NOMO-1 treated with DMSO at 0.1 percent for 48 hours (cell line): ENCODE results near the gene LACRT.
A peak's percentile ranks its signal among the peaks of the same experiment; 100 is the strongest.
"Not testable (repeated sequence)": the region's sequence is repeated elsewhere in the genome, so short reads cannot be mapped to it uniquely, and the experiment has no call there.

Experiments used
- DNase-seq: peaks from one replicate; lab custom pipeline; 2025; ENCODE audit not compliant: unreplicated experiment; lab: John Stamatoyannopoulos, UW

The LACRT gene, protein sequence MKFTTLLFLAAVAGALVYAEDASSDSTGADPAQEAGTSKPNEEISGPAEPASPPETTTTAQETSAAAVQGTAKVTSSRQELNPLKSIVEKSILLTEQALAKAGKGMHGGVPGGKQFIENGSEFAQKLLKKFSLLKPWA

DNA sequence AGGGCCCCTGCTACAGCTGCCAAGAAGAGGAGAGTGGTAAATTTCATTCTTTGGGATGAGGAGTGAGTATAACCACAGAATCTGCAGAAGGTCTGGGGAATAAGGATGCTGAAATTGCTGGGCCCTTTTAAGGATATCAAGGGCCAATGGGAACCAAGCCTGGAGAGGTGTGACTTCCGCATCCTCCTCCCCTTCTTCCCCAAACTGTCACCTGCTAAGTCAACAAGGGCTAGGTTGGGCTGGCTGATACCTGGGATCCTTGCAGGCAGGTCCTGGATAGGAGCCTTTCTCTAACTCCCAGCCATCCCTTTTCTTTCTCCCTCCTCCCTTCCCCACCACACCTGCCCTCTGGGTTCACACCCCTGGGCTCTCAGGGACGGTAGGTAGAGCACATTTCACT is at the start of gene LACRT:
Gene LACRT (minus strand): TSS at position 101 of the 400 bp plus-strand sequence. CDS start 54 bp downstream, at position 47.
- no peak for DNase-seq

DNA sequence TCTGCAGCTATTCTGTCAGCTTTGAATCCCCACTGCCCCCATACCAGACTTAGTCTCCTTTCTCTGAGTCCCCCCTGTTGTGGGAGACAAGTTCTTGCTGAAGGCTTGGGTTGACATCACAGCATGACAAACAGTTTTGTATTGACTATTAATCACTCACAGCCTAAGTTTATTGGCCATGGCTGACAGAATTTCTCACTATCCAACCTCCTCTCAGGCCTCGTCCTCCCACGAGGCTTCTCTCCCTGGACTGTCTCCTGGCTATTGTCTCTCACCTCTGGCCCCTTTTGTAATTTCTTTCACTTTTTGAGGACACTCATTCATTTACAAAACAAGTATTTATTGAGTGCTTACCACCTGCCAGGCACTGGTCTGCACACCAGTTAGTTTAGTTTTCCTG is 48.7 kb upstream of the LACRT start:
- no peak for DNase-seq

- DNase-seq: no peak
Measured at GRCh38 chr12:54682674-54683073, 48.0 kb upstream of the LACRT start.

GRCh38 chr12:54680374-54680773 is 45.7 kb upstream of the LACRT start:
- no peak for DNase-seq

- DNase-seq: no peak
Measured at GRCh38 chr12:54678131-54678530, 43.4 kb upstream of the LACRT start.

GRCh38 chr12:54667945-54668344 is 33.2 kb upstream of the LACRT start:
- DNase-seq: no peak

GRCh38 chr12:54666008-54666407 is 31.3 kb upstream of the LACRT start:
- DNase-seq: no peak

- not testable (repeated sequence) for DNase-seq
Measured at GRCh38 chr12:54665022-54665635, 30.4 kb upstream of the LACRT start.

DNA sequence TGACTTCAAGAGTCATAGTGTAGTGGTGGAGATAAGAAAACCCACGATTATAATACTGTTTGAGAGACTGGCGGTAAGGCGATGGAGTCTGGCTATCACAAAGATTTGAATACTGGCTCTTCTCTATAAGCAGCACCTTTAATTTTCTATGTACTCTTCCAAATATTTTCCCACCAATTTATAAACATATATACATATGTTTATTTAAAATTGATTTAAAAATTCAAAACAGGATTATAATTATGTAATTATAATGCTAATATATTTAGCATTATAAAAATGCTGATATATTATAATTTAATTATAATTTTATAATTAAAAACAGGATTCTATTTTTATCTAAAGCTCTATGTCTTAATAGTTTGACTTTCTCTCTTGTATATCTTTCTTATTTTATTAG is 28.9 kb upstream of the LACRT start:
- DNase-seq: no peak

DNA sequence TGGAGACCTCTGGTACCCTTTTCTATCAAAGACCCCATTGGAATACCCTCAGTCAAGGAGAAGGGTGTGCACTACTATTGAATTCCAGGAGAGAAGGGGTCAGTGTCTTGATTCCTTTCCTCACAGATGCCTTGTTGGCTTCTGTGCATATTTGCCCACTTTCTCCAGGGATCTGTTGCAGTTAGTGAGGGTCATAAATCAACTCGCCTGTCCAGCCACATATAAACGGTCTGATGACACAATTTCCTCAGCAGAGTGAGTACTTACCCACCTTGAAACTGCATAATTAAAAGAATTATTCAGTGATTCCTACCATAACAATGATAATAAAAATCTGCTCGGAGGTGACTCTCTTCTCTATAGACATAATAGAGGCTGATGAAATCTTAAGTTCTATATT is 27.3 kb upstream of the LACRT start:
- peak; percentile 17 for DNase-seq

DNA sequence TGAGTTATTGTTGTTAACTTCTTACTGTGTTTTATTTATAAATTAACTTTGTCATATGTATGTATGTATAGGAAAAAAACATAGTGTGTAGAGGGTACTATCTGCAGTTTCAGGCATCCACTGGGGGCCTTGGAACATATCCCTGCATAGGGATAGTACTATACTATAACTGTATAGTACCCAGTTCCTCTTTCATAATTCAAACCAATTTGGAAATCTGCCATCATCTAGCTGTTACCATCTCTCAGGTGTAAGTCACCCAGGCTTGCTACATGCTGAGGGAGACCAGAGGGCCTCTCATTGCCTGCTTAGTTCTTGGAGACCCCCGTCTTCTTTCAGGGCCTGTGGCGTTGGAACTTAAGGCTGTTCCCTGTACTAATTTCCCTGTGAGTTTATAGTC is 26.4 kb upstream of the LACRT start:
- DNase-seq: peak; percentile 73

DNA sequence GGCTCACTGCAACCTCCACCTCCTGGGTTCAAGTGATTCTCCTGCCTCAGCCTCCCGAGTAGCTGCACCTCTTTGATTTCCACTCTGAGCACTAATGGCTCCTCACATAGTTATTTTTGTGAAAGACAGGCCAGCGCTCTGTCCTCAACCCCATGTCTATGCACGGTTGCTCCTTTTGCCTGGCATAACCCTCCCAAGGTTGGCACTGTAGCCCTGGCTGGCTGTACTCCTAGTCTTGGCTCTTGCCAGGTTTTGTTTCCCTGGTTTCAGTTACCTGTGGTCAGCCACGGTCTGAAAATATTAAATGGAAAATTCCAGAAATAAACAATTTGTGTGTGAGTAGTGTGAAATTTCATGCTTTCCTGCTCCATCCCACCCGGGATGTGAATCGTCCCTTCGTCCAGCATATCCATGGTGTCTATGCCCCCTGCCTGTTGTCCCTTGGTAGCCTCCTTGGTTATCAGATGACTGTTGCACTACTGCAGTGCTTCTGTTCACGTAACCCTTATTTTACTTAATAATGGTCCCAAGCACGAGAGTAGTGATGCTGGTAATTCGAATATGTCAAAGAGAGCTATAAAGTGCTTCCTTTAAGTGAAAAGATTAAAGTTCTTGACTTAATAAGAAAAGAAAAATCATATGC is 25.7 kb upstream of the LACRT start:
- no peak for DNase-seq

DNA sequence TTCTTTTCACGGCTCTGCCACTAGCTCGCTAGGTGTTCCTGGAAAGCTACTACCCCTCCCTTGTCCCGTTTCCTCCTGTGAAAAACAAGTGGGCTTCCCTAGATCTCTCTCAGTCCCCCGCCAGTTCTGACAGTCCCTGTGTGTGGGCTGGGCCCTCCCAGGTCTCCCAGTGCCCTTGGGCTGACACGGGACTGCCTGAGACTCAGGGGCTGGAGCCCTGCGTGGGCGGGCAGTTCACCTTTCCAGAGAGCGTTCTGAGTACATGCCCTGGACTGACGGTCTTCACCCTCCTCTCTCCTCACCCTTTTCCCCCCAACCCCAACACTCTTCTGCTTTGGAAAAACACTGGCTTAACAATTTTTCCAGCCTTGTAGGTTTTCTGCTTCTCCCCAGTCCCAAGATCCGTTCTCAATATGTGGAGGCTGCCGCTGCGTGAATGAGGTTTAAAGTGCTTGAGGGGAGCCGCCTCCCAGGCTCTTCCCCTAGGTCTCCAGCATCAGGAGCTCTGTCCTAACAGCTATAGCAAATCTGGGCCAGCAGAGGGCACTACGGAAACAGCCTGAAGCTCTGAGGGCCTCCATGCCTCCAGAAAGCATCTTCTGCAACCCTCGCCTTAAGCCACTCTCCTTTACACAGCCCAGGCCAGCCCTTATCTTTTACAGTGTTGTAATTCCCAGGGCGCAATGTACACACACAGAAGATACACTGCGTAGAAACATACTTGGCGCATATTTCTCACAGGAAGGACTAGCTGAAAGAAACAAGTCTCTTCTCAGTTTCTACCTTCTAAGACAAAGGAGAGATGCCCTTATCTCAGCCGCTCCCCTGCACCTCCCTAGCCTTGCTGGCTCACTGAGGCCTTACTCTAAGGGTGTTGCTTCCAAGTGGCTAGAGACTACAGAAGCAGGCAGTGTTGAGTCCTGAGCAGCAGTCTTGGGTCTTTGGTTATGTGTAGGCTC is 23.9 kb upstream of the LACRT start:
- peak; percentile 52 for DNase-seq

DNA sequence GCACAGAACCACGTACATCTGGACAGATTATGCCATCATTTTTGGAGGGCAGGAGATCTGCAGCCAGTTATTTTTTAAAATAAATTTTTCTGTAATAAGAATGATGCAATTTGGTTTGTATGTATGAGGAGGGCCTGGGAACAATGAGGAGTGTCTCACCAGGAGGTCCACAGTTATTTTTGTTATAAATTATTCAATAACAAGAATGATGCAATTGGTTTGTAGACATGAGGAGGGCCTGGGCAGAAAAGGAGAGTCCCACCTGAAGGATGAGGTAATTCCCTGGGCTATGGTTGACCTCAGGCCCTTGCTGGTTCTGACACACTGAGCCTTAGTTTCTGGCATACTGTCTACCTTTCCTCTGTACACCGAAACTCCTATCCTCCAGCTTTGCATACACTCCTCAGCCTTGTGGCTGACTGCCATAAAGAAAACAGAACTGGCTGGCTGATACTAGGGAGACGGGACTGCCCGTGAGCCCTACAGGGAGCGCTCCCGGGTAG is 22.5 kb upstream of the LACRT start:
- DNase-seq: no peak

DNA sequence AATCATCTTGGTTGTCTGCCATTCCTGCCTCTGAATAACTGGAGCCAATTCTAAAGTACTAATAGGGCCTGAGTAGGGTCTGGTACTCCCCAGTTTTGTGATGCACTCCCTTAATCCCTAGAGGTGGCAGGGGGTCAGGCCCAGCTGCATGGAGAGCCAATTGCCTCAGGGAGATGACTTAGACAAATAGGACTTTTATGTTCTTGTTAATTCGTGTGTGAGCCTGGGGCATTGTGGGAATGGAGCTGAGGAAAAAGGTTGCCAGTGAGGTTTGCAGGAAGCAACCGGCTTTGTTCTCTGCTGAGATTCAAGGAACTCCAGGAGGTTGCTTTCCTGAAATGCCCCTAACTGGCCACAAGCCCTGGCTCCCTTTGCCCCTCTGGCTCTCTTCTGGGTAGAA is 20.2 kb upstream of the LACRT start:
- no peak for DNase-seq

GRCh38 chr12:54653025-54653424 is 18.3 kb upstream of the LACRT start:
- no peak for DNase-seq

GRCh38 chr12:54650889-54651288 is 16.2 kb upstream of the LACRT start:
- DNase-seq: no peak

GRCh38 chr12:54650409-54650808 is 15.7 kb upstream of the LACRT start:
- no peak for DNase-seq

- no peak for DNase-seq
Measured at GRCh38 chr12:54649825-54650224, 15.1 kb upstream of the LACRT start.

GRCh38 chr12:54648265-54648664 is 13.6 kb upstream of the LACRT start, which contains the start of gene DCD:
Gene DCD, minus strand, starts transcription at chr12:54648365. Its CDS starts 62 bp downstream, at chr12:54648303.
- DNase-seq: no peak

- peak; percentile 79 for DNase-seq
Measured at GRCh38 chr12:54641554-54641953, 6.9 kb upstream of the LACRT start.
